ENCODE measurements around the gene SPATA6. TPM values are rescaled to one million over a fixed set of nuclear protein-coding genes. Genes with fewer than 3 reads are reported as not detected.

SPATA6 gene
- total and polyA plus RNA-seq, 2 of the 4 experiments (the other 2 are of a cell fraction): 1.1 to 2.0 TPM

- no peaks in the 10 kb centered on the region for H3K9me3 ChIP-seq (ENCODE audit: control insufficient read depth, insufficient read depth, low read length)
- intact Hi-C loops (cut with micrococcal nuclease) (loop anchor here (10.0 kb wide), 1 partner anchor 1320 kb away; no protein-coding TSS in a partner anchor), in situ Hi-C loops (cut with MboI; ENCODE audit: low sequenced_read_pairs) (no loop called here), dilution Hi-C loops (cut with HindIII; ENCODE audit: low sequenced_read_pairs, unreplicated experiment) (no loop called here)
- no peak overlapping the region for H2BK120ac ChIP-seq (ENCODE audit: low read depth, low read length)
- H3K56ac ChIP-seq (ENCODE audit: extremely low read depth, insufficient read depth, low read length): no peak overlapping the region
- no peaks in the 10 kb centered on the region for H3K36me3 ChIP-seq (ENCODE audit: control insufficient read depth, insufficient read depth, low read length)
- peaks cover 18% of the 10 kb centered on the region for H3K4me1 ChIP-seq (ENCODE audit: control insufficient read depth, insufficient read depth, low read length)
- H3K9ac ChIP-seq (ENCODE audit: low read depth, low read length): no peak overlapping the region
- no peaks in the 10 kb centered on the region for H3K27me3 ChIP-seq (ENCODE audit: control insufficient read depth, insufficient read depth, low read length)
- no peaks in the 10 kb centered on the region for H3K79me1 ChIP-seq (ENCODE audit: low read depth in 1 of 2, low read length in 2 of 2)
- no peak overlapping the region for H2AFZ ChIP-seq (replicated peaks; ENCODE audit: low read length, poor library complexity)
- peaks cover 3% of the 10 kb centered on the region; the same call in 1 of the 2 replicates for H4K20me1 ChIP-seq (ENCODE audit: insufficient read depth, low read length)
- H3K4ac ChIP-seq (ENCODE audit: low read depth, low read length): no peak overlapping the region
- POLR2A ChIA-PET (ENCODE audit: unreplicated experiment): no interaction called here
- no TSS peak for BruUV-seq (replicated peaks)
- H4K8ac ChIP-seq (ENCODE audit: low read depth in 2 of 2, low read length in 2 of 2): no peak overlapping the region
- no peak overlapping the region for H3K18ac ChIP-seq (ENCODE audit: low read depth, low read length)
- H3K9me1 ChIP-seq (ENCODE audit: insufficient read depth, low read length): peaks cover 10% of the 10 kb centered on the region
- H2BK15ac ChIP-seq (ENCODE audit: low read depth, low read length): no peak overlapping the region
- H2BK5ac ChIP-seq (ENCODE audit: low read depth, low read length, poor library complexity, severe bottlenecking): no peak overlapping the region
- H4K5ac ChIP-seq (ENCODE audit: low read depth, low read length): no peak overlapping the region
- no peak overlapping the region for H3K23ac ChIP-seq (ENCODE audit: low read depth, low read length)
- no peak overlapping the region for H2BK20ac ChIP-seq (ENCODE audit: low read depth, low read length)
- H2AK9ac ChIP-seq (replicated peaks; ENCODE audit: low read depth, low read length, poor library complexity): no peak overlapping the region
- no peak for DNase-seq
- CTCF ChIA-PET: no interaction called here
- ATAC-seq (ENCODE audit: low read depth): no peak
- TF ChIP-seq BHLHE40 (IDR thresholded peaks at IDR 0.05; ENCODE audit: low read depth, low read length) (no peak), MAFK (IDR thresholded peaks at IDR 0.05; ENCODE audit: low read depth, low read length) (no peak), RCOR1 (IDR thresholded peaks at IDR 0.05; ENCODE audit: insufficient replicate concordance, low read length) (no peak)
- no peak overlapping the region; the same call in 1 of the 2 replicates for H3K14ac ChIP-seq (replicated peaks; ENCODE audit: low read depth, low read length)
- no peak overlapping the region for H3K4me2 ChIP-seq (ENCODE audit: low read depth, low read length)
- no peak overlapping the region for H2AK5ac ChIP-seq (ENCODE audit: low read depth, low read length)
- no peak overlapping the region for H3K4me3 ChIP-seq (ENCODE audit: insufficient read depth, low read depth, low read length)
- H3K27ac ChIP-seq (ENCODE audit: insufficient read depth, low read length): no peak overlapping the region
- no peak overlapping the region for H4K91ac ChIP-seq (ENCODE audit: insufficient read depth, low read depth, low read length)
- no CpG with 5 or more reads among the region's 1 CpG for WGBS, 2 experiments (ENCODE audit: extremely low coverage in 2 of 2, insufficient read length in 1 of 2)
These were observed 23.2 kb upstream of the SPATA6 start for GRCh38 chr1:48495166-48495565.
